ENCODE data around the gene KCNS1. TPM values are rescaled to one million over a fixed set of nuclear protein-coding genes. Genes with fewer than 3 reads are reported as not detected.

KCNS1 gene
- total RNA-seq, 2 experiments from 2014 or later = 0.08 to 0.11 TPM

DNA sequence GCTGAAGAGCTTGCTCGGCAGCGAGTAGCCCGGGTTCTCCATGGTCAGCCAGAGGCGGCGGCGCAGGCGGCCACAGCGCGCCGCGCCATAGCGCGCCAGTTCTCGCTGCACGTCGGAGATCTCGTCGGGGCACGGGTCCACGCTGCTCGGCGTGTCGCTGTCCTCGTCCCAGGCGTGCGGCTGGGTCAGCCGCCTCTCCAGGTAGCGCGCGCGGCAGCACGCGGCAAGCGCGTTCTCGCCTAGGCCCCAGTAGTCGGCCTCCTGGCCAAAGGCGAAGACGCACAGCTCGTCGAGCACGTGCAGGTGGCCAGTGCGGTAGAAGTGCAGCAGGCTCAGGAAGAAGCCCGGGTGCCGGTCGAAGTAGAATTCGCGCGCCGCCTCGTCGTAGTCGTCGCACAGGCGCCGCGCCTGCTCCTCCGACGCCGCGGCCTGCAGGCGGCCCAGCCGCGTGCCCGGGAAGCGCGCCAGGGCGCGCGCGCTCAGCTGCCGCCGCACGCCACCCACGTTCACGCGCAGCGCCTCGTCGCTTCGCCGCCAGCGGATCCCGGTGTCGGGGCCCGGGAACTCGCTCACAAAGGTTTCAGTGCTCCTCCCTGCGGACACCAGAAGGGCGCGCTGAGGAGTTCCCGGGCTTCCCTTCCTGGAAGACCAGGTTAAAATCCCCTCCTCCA is 2.7 kb downstream of the KCNS1 start:
- peak; percentile 64 for DNase-seq
- Mint-ChIP-seq H3K9me3 (no peaks in the 10 kb centered on the region), H3K4me1 (peaks cover 13% of the 10 kb centered on the region), H3K27ac (no peak overlapping the region), H3K36me3 (no peaks in the 10 kb centered on the region), H3K4me3 (no peak overlapping the region), H3K27me3 (peaks cover 48% of the 10 kb centered on the region)
- POLR2A ChIA-PET = interaction anchor here (0.5 to 1.3 kb wide), 2 partner anchors 40 to 192 kb away, joined by 3 read pairs; no protein-coding TSS in a partner anchor
- ATAC-seq (ENCODE audit: low read depth) = peak; percentile 26

DNA sequence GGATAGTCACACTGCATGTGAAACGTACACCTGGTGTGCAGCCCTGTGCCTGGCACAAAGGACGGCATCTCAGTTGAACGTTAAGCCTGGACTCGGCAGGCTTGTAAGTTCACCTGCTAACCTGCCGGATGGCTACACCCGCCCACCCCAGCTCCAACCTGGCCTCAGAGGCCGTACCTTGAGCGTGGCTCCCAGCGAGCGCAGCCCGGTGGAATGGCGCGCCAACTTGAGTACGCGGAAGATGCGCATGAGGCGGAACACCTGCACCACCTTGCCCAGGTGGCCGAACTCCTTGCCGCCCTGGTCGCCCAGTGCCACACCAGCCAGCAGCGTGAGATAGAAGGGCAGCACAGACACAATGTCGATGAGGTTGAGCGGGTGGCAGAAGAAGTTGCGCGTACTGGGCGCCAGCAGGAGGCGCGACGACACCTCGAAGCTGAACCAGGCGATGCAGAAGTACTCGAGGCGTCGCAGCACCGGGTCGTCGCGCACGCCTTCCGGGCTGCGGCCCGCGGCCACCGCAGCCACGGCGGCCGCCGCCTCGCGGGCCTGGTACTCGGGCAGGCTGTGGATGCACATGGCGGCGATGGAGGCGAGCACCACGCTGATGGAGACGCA is 3.3 kb downstream of the KCNS1 start:
- Mint-ChIP-seq H3K4me1 (peaks cover 11% of the 10 kb centered on the region), H3K27me3 (peaks cover 43% of the 10 kb centered on the region), H3K4me3 (peak overlapping the region; percentile 48), H3K36me3 (no peaks in the 10 kb centered on the region), H3K27ac (no peak overlapping the region), H3K9me3 (no peaks in the 10 kb centered on the region)
- ATAC-seq (ENCODE audit: low read depth) (peak; percentile 66), DNase-seq (peak; percentile 70)
- POLR2A ChIA-PET = interaction anchor here (1.3 kb wide), 1 partner anchor 193 kb away, joined by 3 read pairs; no protein-coding TSS in a partner anchor

DNA sequence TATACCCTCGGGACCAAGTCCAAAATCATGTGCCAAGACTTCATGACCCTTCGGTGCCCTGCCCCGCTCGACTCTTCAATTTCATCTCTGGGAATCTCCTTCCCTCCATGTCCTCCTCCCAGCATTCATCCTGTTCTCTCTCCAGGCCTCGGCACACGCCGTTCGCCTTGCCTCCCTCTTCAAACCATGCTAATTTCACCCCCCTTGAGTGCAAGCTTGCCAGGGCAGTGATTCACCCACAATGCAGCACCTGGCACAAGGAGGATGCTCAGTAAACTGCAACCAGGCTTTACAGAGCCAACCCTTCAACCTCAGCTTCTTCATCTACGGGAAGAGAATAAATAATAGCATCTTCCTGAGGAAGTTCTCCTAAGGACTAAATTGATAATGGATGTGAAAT is 4.1 kb downstream of the KCNS1 start:
- Mint-ChIP-seq H3K4me3 (no peak overlapping the region), H3K27me3 (peaks cover 38% of the 10 kb centered on the region), H3K27ac (no peak overlapping the region), H3K36me3 (no peaks in the 10 kb centered on the region), H3K4me1 (peaks cover 11% of the 10 kb centered on the region), H3K9me3 (no peaks in the 10 kb centered on the region)
- ATAC-seq (ENCODE audit: low read depth) (no peak), DNase-seq (no peak)
- POLR2A ChIA-PET = interaction anchor here (1.2 to 2.0 kb wide), 2 partner anchors 10 to 138 kb away, joined by 3 to 4 read pairs; no protein-coding TSS in a partner anchor

DNA sequence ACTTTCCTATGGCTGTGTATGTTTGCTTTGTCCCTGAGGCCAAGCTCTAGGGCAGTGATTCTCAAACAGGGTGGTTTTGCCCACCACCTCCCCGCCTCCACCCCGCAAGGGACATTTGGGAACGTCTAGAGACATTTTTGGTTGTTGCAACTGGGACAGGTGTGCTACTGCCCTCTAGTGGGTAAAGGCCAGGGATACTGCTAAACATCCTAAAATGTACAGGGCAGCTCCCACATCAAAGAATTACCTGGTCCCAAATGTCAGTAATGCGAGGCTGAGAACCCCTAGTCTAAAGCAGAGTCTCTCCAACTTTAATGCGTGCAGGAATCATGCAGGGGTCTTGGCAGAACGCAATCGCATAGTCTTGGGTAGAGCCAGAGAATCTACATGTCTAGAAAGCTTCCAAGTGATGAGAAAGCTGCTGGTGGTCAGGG is 5.1 kb downstream of the KCNS1 start:
- H3K36me3 Mint-ChIP-seq = no peaks in the 10 kb centered on the region
- no peaks in the 10 kb centered on the region for H3K9me3 Mint-ChIP-seq
- H3K27ac Mint-ChIP-seq = no peak overlapping the region
- POLR2A ChIA-PET = interaction anchor here (1.0 to 2.0 kb wide), 3 partner anchors 9 to 137 kb away, joined by 3 to 6 read pairs (median 4); no protein-coding TSS in a partner anchor
- H3K4me3 Mint-ChIP-seq = no peak overlapping the region
- DNase-seq = no peak
- H3K27me3 Mint-ChIP-seq = peaks cover 30% of the 10 kb centered on the region
- peaks cover 9% of the 10 kb centered on the region for H3K4me1 Mint-ChIP-seq
- peak; percentile 50 for ATAC-seq (ENCODE audit: low read depth)

DNA sequence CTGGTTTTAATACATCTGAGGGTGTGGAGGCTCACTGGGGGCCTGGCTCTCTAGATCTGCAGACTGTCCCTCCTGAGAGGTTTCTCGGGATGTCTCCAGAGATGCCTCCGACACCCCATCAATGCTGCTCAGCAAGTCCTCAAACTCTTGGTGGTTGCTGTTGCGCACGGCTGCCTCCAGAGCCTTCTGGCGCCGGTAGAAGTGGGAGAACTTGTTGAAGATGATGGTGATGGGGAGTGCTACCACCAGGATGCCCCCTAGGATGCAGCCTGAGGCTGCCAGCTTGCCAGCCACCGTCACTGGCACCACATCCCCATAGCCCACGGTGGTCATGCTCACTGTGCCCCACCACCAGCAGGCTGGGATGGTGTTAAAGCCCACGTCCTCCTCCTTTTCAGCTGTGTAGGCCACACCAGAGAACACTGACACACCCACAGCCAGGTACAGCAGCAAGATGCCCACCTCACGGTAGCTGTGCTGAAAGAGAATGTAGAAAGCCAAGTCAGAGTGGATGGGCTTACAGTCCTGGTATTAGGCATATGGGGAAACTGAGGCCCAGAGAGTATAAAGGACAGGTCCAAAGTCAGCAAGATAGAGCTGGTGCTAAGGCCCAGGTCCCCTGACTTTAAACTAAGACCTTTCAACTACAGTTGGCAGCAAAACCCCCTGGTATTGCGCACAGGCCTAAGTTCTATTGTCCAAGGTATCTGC is 5.9 kb downstream of the KCNS1 start:
- POLR2A ChIA-PET = interaction anchor here (1.0 to 2.0 kb wide), 2 partner anchors 51 to 136 kb away, joined by 4 to 6 read pairs; no protein-coding TSS in a partner anchor
- Mint-ChIP-seq H3K4me1 (peaks cover 9% of the 10 kb centered on the region), H3K27me3 (peaks cover 24% of the 10 kb centered on the region), H3K9me3 (no peaks in the 10 kb centered on the region), H3K36me3 (no peaks in the 10 kb centered on the region), H3K4me3 (no peak overlapping the region), H3K27ac (no peak overlapping the region)
- no peak for ATAC-seq (ENCODE audit: low read depth)
- DNase-seq = no peak

DNA sequence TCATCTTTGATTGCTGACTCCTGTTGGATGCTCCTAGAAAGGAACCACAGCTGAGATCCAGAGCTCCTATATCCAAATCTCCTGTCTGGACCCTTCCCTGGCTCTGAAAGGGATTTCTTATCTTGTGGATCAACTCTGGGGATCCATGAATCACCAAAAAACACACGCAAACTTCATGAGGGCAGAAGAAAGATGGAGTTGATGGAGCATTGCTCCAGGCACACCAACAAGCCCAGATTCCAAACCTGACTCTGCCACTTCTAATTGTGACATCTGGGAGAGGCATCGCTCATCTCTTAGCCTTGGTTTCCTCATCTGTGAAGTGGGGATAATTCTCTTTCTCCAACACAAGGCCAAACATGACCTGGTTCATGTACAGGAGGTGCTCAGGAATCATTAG is 6.7 kb downstream of the KCNS1 start:
- Mint-ChIP-seq H3K36me3 (no peaks in the 10 kb centered on the region), H3K27me3 (peaks cover 16% of the 10 kb centered on the region), H3K4me1 (peaks cover 9% of the 10 kb centered on the region), H3K4me3 (no peak overlapping the region), H3K9me3 (no peaks in the 10 kb centered on the region), H3K27ac (no peak overlapping the region)
- POLR2A ChIA-PET = no interaction called here
- no peak for ATAC-seq (ENCODE audit: low read depth)
- DNase-seq = no peak

DNA sequence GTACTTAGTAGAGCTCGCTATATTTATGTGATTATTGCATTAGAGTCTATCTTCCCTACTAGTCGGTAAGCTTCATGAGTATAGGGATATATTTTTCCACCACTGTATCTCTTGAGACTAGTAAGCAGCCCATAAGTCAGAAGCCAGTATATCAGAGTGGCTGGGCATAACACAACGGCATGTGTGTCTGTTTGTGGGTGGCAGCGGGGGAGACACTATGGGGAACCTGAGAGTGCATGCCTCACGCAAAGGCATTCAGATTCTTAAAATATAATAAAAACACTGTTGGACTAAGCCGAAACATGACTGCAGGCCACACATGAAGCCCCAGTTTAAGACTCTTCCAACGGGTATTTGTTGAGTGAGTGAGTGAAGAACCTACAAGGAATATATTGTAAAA is 8.0 kb downstream of the KCNS1 start:
- POLR2A ChIA-PET = no interaction called here
- H3K9me3 Mint-ChIP-seq = no peaks in the 10 kb centered on the region
- no peak overlapping the region for H3K27ac Mint-ChIP-seq

DNA sequence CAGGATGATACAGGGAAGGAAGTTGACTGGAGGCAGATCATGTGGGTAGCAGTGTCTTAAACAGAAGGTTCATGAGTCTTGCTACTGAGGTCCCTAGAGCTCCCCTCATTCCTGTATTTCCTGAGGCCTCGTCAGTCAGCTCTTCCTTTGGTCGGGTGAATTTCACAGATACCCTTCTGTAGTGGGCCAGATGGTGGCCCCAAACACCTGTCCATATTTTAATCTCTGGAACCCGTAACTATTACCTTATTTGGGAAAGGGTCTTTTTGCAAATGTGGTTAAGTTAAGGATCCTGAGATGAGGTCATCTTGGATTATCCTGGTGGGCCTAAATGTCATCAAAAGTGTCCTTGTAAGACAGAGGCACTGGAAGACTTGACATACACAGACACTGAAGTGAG is 9.6 kb downstream of the KCNS1 start:
- no peak for DNase-seq
- H3K27me3 Mint-ChIP-seq = no peaks in the 10 kb centered on the region
- no peak for ATAC-seq (ENCODE audit: low read depth)
- H3K4me1 Mint-ChIP-seq = peaks cover 4% of the 10 kb centered on the region
- no peak overlapping the region for H3K4me3 Mint-ChIP-seq
- no peaks in the 10 kb centered on the region for H3K9me3 Mint-ChIP-seq
- H3K36me3 Mint-ChIP-seq = peaks cover 4% of the 10 kb centered on the region
- POLR2A ChIA-PET = no interaction called here
- H3K27ac Mint-ChIP-seq = no peak overlapping the region

More for the DNA sequence above, 8.0 kb downstream of the KCNS1 start:
- Mint-ChIP-seq H3K4me1 (peaks cover 5% of the 10 kb centered on the region), H3K36me3 (no peaks in the 10 kb centered on the region), H3K27me3 (peaks cover 9% of the 10 kb centered on the region), H3K4me3 (no peak overlapping the region)
- ATAC-seq (ENCODE audit: low read depth) (no peak), DNase-seq (no peak)

DNA sequence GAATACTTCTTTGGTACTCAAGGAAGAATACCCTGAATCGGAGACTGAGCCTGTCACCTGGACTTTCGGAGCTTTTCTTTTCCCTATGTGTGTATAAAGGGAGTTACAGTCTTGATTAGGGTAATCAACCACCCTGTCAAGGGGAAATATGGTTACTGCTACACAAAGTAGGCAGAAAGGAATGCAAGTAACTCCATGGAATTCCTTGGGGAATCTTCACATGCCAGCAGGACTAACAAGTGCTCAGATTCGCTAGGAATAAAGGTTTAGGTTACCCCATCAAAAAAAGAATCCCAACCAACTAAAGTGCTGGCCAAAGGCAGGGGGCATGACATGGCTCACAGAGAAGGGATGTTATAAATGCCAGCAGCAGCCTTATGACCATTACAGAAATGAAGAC is 10.4 kb downstream of the KCNS1 start:
- peaks cover 5% of the 10 kb centered on the region for H3K4me1 Mint-ChIP-seq
- ATAC-seq (ENCODE audit: low read depth) = no peak
- no peaks in the 10 kb centered on the region for H3K27me3 Mint-ChIP-seq
- H3K36me3 Mint-ChIP-seq = peaks cover 12% of the 10 kb centered on the region
- POLR2A ChIA-PET = no interaction called here
- no peak overlapping the region for H3K27ac Mint-ChIP-seq
- no peak for DNase-seq
- H3K4me3 Mint-ChIP-seq = no peak overlapping the region
- H3K9me3 Mint-ChIP-seq = no peaks in the 10 kb centered on the region

DNA sequence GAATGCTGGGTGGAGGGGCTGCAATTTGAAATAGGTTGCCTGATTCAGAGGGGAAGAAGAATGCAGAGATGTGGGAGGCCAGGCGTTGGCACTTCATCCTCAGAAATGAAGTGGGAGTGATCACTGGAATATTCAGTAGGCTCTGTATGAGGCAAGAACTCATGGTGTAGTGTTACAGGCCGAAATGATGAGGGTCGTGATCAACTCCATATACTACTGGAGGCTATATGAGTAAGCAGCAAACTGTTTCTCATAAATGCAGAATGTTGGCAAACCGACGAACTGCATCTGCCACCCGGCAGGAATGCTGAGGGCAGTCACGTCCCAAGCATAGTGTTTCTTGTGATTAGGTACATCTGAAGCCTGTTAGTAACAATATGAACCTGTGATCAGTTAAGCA is 12.7 kb downstream of the KCNS1 start:
- DNase-seq = no peak
- POLR2A ChIA-PET = no interaction called here
- H3K36me3 Mint-ChIP-seq = peaks cover 25% of the 10 kb centered on the region

DNA sequence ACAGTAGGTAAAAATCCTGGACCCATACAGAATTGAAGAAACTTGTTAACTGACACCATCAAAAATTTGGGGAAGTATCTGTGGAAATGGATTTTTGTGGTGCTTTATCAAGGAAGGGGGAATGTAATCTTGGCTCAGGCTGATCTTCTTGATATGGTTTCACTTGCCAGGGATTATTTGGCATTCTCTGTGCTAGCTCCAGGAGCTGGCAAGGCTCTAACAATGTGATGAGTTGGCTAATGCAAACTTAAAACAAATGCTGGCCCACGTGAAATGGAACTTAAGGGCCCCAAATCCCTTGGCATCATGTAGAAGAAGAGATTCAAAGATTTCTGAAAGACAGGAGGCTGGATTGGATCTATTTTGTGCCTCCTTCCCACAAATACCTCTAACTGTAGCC is 13.1 kb downstream of the KCNS1 start:
- no peak overlapping the region for H3K27ac Mint-ChIP-seq
- peaks cover 29% of the 10 kb centered on the region for H3K36me3 Mint-ChIP-seq
- peaks cover 7% of the 10 kb centered on the region for H3K4me1 Mint-ChIP-seq
- POLR2A ChIA-PET = no interaction called here
- H3K27me3 Mint-ChIP-seq = no peaks in the 10 kb centered on the region
- DNase-seq = no peak
- no peak overlapping the region for H3K4me3 Mint-ChIP-seq
- no peaks in the 10 kb centered on the region for H3K9me3 Mint-ChIP-seq
- ATAC-seq (ENCODE audit: low read depth) = no peak

More for the DNA sequence above, 12.7 kb downstream of the KCNS1 start:
- Mint-ChIP-seq H3K4me3 (no peak overlapping the region), H3K27ac (no peak overlapping the region), H3K9me3 (no peaks in the 10 kb centered on the region), H3K4me1 (peaks cover 7% of the 10 kb centered on the region), H3K27me3 (no peaks in the 10 kb centered on the region)
- no peak for ATAC-seq (ENCODE audit: low read depth)

DNA sequence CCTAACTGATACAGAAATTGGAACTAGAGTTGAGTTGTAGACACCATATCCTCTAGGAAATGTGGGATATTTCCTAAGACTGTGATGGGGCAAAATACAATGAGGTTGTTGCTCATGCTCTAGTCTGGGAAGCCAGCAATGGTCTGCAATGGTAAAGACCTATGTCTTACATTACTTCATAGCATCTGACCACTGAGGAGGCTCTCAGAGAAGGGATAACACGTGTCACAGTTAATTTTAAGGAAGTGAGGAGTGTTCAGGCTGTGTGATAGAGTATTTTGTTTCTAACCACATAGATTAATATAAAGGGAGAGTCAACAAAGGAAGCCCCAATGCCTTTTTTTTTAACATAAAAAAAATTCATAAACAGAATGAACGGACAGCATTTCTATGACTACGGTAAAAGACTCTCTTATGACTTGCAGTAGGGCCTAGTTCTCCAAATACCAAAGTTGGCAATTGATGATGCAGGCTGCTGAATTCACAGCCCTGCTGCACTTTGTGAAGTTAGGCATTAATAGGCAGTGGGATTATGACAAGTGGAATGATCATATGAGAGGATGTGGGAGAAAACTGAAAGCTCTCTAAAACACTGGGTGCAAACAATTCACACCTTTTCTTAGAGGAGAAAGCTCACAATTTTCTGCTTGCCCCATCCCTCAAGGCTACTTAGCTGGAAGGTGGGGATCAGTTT is 13.7 kb downstream of the KCNS1 start:
- DNase-seq = no peak
- no peaks in the 10 kb centered on the region for H3K27me3 Mint-ChIP-seq
- peaks cover 7% of the 10 kb centered on the region for H3K4me1 Mint-ChIP-seq
- H3K36me3 Mint-ChIP-seq = peaks cover 35% of the 10 kb centered on the region
- POLR2A ChIA-PET = interaction anchor here (1.3 kb wide), 1 partner anchor 9 kb away, joined by 3 read pairs; no protein-coding TSS in a partner anchor
- H3K9me3 Mint-ChIP-seq = no peaks in the 10 kb centered on the region
- no peak overlapping the region for H3K4me3 Mint-ChIP-seq
- no peak overlapping the region for H3K27ac Mint-ChIP-seq
- ATAC-seq (ENCODE audit: low read depth) = no peak

DNA sequence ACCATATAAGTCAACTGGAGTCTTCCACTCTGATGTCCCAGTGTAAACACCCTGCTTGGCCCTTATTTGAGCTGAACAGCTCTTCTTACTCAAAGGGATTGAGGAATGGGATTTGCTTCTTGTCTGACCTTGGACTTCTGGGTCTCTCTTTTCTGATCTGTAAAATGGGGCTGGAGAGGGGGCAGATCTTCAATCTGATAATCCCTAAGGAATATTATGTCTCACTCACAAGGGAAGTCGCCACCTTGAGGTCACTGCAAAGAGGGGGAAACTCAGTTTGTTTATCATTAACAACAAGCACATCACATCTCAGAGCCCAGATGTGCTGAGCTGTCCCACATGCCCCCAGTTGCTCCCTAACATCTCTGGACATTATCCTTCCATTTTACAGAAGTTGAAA is 15.1 kb downstream of the KCNS1 start:
- Mint-ChIP-seq H3K36me3 (peaks cover 46% of the 10 kb centered on the region), H3K4me3 (no peak overlapping the region), H3K9me3 (peaks cover 2% of the 10 kb centered on the region), H3K4me1 (peaks cover 9% of the 10 kb centered on the region), H3K27ac (peak overlapping the region; percentile 39), H3K27me3 (no peaks in the 10 kb centered on the region)
- DNase-seq = no peak
- ATAC-seq (ENCODE audit: low read depth) = no peak
- POLR2A ChIA-PET = interaction anchor here (1.3 kb wide), 1 partner anchor 10 kb away, joined by 3 read pairs; no protein-coding TSS in a partner anchor
